Stimulated activated CD4-positive, alpha-beta T cell treated with anti-CD3 and anti-CD28 coated beads, TNF-alpha, amount 100 ng/mL, for 48 hours (primary cell): ENCODE data around the gene NT5DC4.

Source experiments
- DNase-seq, 3 donors: peaks; one replicate each; pipeline ENCODE4 v3.0.0-alpha.2; 2020; ENCODE audit warnings: low read depth in 3 of 3

NT5DC4 gene

DNA sequence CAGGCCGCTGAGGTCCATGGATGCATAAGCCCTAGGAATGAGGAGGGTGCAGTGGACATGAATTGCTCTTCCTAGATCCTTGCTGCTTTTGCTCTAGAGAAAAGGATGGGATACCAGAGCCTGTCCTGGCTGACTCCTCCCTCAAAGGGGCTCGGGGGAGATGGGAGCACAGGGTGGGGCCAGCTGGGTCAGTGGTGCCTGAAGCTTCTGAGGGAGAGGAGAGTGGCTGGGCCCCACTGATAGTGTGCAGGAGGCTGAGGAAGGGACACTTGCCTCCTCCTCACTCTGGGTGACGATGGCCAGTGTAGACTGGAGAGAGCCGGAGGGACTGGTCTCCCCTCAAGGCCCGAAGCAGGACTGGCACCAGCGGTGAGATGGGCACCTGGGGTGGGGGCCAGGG lies at the start of gene NT5DC4:
Gene NT5DC4, plus strand, starts transcription at position 236 of the 400 bp plus-strand sequence. Its CDS starts 60 bp downstream, at position 296.
- no peak for DNase-seq

DNA sequence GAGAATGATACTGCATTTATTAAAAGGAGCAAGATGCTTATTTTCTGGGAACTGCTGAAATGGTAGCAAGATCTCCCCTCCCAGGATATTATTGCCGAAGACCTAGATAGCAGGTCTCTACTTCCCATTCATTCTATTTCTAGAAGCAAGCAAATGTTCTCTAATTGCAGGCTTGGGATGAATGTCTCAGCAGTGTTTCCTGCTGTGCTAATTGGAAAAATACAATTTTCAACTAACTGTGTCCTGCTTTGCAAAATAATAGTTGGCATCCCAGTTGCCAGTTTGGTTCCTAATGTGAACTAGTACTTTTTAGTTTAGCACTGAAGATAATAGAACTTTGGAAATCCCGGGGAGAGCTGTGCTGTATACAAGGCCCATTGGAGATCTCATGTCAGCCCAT lies 49.0 kb upstream of the NT5DC4 start:
- no peak for DNase-seq

DNA sequence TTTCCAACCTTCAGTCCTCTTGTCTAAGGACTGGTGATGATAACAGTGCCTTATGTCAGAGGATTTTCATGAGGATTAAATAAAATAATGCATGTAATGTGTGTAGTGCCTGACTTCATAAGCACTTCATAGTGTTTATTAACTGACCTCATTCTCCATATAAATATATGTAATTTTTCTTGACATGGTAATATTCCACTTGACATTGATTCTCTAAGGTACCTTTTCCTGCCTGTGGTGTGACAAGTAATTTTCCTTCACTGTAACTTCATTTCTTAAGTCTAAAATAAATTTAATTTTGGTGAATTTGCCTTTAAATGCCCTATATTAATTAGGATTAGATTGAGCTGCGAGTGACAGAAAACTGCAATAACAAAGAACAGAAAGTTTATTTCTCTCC lies 47.8 kb upstream of the NT5DC4 start:
- no peak for DNase-seq

DNA sequence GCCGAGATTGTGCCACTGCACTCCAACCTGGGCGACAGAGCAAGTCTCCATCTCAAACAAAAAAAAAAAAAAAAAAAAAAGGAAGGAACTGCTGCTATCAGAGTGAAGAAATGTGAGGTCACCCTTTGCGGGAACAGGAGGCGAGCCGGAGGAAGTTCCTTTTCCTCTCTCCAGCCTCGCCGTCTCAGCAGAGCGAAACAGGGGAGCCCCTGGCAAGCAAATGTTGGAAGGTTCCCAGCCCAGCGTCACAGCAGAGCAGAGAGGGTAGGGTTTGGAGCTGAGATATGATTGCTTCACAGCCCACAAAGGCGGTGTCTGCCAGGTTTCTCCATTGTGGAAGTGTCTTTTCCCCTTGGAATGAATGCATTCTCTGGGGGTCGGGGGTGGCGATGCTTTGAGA lies 46.6 kb upstream of the NT5DC4 start:
- no peak for DNase-seq

DNA sequence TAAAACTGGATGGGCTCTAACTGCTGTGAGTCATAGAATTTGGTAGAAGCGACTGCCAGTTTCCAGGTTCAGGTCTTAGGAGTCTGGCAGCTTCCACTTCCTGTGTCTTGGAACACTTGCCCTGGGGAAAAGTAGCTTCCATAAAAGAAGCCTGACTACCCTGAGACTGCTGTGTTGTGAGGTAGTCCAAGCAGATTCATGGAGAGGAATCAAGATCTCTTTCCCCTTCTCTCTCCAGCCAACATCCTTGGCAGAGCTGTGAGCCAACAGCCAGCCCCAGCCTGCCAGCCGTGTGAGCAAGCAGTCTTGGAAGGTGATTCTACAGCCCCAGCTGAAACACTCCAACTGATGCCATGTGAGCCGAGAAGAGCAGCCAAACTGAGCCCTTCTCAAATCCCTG lies 41.3 kb upstream of the NT5DC4 start:
- no peak for DNase-seq

DNA sequence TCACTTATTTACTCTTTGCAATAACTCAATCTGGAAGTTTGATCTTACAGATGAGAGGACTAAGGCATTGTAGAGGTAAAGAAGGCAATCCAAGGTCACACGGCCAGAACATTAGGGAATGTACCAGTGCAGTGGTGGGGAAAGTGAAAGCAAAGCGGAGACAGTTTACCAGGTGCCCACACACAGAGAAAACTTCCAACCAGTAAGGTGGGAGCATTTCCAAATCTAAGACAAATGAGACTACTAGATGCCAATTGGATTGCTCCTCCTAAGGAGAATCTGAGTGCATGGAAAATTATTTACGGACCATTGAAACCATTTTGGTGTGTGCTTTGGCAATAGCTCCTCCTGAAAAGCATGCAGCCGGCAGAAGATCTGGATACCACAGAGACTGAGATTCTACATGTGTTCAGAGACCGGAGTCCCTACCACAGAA lies 40.1 kb upstream of the NT5DC4 start:
- no peak for DNase-seq

DNA sequence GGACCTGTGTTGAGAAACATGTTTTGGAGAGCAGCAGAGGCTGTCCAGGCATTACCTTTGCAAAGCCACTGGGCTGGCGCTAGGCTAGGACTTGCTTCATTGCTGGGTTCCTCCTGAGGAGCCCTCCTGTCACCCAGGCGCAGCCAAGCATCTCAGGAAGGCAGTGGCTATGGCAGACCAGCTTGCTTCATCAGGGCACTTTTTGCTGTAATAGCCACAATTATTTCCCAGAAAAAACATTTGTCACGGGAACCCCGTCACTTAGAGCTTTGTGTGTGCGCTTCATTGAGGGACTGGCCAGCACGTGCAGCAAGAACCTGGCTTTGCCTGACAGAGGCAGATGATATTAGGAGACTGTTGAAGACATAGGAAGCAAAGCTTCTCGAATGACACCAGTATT lies 38.7 kb upstream of the NT5DC4 start:
- DNase-seq: no peak

DNA sequence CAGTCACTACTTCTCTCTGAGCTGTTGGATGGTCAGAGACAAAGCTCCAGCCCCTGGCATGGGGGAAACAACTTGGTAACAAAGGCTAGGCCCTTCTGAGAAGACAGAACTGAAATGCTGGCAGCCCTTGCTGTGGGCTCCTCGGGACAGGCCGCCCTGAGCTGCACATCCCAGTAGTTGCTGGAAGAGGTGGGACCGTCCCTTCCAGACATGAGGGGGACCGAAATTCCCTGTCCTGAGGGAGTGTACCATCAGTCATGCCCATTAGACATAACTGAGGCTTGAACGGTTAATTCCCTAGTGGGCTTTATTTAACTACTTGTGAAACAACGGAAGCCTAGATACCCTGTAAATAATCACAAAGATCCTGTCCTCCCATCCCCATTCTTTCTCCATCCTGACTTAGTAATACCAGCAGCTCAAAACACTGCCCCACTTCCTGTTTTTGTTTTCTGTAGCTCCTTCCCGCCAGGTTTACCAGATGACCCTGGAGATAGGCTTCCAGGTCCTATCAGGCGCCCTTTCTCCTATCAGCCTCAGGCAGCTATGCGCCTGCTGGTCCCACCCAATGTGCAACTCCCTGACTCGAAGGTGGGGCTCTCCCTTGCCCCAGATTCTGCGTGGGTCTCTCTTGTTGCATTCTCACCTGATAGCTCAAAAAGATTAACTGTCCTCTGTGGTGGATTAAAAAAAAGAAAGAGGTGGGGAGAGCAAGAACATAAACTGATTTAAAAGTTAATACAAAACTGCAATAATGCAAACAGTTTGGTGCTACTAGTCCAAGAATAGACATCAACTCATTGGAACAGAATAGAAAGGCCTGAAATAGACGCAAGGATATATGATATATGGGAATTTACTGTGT lies 37.0 kb upstream of the NT5DC4 start:
- DNase-seq: no peak

DNA sequence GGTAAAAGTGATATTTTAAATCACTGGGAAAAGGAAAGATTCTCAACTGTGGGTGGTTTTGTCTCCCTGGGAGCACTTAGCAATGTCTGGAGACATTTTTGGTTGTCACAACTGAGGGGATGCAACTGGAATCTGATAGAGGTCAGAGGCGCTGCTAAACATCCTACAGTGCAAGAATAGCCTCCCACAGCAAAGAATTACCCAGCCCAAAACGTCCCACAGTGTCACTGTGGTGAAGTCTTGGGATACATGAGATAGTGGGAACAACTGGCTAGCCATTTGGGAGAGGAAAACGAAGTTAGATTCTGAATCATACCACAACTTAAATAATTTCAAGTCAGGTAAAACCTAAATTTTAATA lies 36.4 kb upstream of the NT5DC4 start:
- no peak for DNase-seq

DNA sequence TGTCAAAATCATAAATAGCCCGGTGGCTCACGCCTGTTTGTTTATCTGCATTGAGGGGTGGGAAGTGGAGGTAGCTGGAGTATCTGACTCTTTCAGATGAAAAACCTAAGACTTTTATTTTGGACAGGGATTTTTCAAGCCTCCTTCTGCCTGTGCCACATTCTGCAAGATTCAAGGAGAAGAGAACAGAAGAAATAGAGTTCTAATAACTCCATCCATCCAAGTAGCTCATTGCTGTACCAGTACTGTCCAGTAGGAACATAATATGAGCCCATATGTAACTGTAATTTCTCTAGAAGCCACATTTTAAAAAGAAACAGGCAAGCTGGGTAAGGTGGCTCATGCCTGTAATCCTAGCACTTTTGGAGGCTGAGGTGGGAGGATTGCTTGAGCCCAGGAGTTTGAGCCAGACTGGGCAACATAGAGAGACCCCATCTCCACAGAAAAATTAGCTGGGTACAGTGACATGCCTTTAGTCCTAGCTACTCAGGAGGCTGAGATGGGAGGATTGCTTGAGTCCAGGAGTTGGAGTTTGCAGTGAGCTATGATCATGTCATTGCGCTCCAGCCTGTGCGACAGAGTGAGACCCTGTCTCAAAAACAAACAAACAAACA lies 35.4 kb upstream of the NT5DC4 start:
- no peak for DNase-seq

DNA sequence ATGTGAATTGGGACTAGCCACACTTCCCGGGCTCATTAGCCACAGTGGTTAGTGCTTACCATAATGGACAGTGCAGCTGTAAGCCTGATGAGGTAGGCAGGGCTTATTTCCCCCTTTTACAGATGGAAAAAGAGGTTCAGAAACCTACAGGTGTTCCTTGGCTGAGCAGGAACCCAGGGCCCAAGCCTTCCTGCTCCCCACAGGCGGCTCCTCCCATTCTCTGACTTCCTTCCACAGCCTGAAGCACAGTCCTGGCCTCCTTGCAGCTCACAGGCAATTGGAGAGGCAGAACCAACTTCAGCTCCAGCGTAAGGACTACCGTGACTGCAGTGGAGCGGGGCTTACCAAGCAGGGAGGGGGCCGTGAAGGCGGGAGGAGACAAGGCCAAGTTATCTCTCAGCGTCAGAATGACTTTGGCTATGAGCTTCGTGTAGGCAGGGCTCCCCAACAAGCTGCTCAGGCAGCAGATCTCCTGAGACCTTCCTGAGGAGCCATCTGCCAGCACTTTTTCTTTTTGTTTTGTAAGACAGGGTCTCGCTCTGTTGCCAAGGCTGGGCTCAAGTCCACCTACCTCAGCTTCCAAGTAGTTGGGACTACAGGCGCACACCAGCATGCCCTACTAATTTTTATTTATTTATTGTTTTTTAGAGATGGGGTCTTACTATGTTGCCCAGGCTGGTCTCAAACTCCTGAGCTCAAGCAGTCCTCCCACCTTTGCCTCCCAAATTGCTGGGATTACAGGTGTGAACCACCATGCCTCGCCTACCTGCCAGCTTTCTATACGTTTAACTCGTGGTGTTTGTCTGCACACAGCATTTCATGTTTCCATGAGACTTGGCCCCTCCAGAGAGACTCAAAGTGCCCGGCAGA lies 34.2 kb upstream of the NT5DC4 start:
- DNase-seq: no peak

DNA sequence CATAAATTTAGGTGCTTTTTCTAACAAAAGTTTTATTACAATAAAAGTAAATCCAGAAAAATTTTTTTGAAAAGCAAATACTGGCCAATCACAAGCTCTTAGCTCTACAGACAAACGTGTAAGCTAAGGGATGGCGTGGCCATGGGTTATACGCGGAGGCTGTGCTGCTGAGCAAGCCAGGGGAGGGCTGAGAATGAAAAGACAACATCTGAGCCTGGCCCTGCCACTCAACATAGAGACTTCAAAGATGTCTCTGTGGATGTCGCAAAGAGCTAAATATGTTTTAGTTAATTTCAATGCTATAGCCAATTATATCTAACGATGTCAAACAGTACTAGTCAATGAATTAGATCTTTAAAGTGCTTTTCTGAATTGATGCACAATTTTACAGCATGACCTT lies 33.3 kb upstream of the NT5DC4 start:
- no peak for DNase-seq

DNA sequence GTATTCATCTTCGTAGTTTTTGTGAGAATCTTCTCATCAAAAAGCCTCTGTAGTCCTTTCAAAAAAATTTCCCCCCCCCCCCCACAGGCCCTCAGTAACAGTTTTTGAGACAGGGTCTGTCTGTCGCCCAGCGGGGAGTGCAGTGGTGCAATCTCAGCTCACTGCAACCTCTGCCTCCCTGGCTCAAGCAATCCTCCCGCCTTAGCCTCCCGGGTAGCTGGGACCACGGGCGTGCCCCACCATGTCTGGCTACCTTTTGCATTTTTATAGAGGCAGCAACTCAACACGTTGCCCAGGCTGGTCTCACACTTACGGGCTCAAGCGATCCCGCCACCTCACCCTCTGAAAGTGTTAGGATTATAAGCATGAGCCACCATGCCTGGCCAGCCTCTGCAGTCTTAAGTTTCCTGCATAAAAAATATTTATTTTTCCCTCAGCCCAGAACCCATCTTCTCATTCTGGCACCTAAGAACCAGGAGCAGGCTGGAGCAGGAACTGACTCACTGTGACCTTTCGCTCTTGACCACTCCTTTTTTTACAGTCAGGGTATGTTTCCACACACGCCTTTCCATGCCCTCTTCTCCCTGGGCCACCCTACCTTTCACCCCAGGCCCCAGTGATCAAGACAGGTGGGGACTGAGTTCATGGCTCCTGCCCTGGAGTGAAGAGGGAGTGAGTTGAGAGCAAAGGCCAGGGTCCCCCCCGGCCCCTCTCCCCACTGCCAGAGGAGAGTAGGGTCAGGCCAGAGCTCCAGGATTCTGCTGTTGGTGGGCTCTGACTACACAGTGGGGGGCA lies 32.5 kb upstream of the NT5DC4 start:
- no peak for DNase-seq

DNA sequence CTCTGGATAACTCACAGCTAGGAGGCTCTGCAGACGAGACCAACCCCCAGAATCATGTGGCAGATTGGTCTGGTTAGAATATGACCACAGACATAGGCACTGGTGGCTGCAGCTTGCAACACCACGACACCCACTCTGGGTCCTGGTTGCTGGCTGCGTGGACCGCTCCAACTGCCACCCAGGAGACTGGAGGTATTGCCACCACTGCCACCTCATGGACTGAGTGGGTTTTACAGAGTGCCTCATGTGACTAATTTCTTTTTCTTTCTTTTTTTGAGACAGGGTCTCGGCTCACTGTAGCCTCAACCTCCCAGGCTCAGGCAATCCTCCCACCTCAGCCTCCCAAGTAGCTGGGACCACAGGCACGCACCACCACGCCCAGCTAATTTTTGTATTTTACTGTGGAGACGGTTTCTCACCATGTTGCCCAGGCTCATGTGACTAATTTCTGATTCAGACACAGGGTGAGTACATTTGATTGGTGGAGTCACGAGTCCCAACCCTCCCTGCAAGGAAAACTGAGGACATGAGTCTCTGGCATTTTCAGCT lies 29.9 kb upstream of the NT5DC4 start:
- peak in 2 of 3 donors; percentile 23 to 51 for DNase-seq

DNA sequence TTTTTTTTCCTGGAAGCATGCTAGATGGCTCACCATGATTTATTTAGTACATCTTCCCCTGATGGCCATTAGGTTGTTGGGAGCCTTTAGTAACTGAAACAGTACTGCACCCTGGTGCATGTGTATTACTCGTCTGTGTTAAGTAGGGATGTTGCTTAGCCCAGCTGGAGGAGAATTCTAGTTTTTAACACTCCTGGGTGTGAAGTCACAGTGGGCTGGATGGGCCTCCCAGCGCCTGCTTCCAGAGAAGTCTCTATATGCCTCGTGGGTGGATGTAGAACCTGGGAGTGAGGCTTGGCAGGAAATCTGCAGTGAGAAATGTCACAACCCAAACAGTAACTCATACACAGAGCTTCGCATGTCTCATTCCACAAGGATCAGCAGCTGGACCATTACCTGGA lies 28.9 kb upstream of the NT5DC4 start:
- DNase-seq: no peak

DNA sequence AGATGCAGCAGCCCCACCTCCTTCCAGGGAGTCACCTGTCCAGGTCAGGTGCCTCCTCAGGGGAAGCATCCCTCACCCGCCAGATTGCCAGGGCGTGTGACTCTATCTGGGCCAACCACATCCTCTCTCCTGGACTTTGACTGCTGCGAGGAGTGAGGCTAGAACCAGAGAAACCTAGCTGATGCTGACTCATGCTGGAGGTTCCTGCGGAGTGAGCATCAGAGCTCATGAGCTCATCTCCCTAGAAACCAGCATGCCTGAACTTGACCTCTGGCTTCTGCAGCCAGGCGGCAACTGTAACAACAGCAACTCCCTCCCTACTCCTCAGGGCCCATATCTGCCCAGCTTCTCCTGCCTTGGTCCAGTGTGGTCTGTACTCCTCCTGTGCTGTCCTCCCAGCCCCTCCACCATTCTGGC lies 28.3 kb upstream of the NT5DC4 start:
- DNase-seq: peak; percentile 41 to 51 (median 46)

DNA sequence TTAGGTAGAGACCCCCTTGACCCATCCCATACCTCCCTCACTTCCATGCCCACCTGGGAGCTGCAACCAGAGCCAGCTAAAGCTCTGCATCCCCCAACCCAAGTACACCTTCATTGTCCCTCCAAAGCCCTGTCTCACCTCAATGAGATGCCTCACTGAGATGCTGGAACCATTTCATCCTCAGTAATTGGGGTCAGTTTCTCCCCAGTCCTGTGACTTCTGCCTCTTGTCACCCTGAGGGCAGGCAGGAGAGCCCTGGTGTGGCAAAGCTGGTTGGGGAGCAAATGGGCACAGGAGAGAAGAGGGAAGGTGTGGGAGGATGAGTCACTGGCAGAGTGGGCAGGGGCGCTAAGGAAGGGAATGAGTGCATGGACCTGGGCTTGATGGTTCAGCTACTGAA lies 27.9 kb upstream of the NT5DC4 start:
- peak in 2 of 3 donors; percentile 26 to 36 for DNase-seq

DNA sequence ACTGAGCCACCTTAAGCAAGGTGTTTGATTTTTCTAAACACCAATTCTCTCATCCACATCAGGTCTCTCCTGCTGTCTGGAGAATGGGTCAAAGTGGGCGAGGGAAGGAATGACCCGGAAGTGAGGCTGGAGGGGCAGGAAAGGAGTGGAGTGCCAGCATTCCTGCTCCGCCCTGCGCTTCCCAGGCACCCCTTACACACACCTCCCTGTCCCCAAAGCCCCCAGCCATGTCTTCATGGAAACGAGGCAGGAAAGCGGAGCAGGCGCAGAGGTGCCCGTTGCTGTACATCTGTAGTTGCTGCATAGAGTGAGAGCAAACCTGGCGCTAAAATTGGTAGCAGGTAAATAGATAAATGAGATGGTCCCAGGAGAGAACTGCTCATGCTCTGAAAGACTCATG lies 27.2 kb upstream of the NT5DC4 start:
- DNase-seq: no peak

DNA sequence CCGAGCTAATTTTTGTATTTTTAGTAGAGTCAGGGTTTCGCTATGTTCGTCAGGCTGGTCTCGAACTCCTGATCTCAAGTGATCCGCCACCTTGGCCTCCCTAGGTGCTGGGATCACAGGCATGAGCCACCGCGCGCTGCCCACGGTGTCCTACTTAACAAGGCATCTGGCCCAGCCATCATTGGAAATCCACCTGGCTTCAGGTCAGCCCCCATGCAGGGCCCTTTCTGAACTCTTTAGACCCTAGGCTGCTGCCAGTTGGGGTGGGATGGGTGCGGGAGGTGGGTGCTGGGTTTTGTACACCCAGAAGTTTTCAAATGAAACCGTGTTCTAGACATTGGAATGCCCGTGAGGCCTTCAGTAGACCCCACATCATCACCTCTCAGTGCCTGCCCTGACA lies 26.6 kb upstream of the NT5DC4 start:
- no peak for DNase-seq

DNA sequence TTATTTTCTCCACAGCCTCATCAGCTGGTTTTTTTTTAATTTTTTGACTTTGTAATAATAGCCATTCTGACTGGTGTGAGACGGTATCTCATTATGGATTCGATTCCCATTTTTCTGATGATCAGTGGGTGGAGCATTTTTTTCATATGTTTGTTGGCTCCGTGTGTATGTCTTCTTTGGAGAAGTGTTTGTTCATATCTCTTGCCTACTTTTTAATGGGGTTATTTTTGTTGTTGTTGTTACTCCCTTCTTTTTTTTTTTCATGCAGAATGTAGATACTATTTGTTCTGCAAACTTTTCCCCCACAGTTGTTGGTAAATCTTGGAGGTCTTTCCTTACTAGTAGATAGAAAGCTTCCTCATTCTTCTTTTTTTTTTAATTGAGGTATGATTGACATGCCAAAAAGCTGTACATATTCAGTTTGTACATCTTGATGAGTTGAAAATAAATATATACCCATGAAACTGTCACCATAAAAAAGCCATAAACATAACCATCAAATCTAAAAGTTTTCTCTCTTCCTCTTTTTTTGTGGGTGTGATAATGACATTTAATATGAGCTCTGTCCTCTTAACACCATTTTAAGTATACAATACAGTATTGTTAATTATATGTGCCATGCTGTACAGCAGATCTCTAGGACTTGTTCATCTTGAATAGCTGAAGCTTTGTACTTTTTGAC lies 21.8 kb upstream of the NT5DC4 start:
- no peak for DNase-seq
